OCI-LY3 (cell line): Measurements from ENCODE around the gene PPP6R1.

Source experiments
- EZH2phosphoT487 ChIP-seq: fragments of 200-600 bp; shearing (Covaris generic); IDR thresholded peaks from 2 replicates; pipeline ENCODE4 v1.6.1; 2018; ENCODE audit warnings: antibody characterized with exemption, mixed run types, low read depth
- TF ChIP-seq, protein P1 (sequence below): fragments of 200-600, 300-600 bp; sonication (generic); IDR thresholded peaks from 2 replicates; pipeline ENCODE4 v1.5.1; 2014; ENCODE audit warnings: antibody characterized with exemption, low read length, low read depth

DNA sequence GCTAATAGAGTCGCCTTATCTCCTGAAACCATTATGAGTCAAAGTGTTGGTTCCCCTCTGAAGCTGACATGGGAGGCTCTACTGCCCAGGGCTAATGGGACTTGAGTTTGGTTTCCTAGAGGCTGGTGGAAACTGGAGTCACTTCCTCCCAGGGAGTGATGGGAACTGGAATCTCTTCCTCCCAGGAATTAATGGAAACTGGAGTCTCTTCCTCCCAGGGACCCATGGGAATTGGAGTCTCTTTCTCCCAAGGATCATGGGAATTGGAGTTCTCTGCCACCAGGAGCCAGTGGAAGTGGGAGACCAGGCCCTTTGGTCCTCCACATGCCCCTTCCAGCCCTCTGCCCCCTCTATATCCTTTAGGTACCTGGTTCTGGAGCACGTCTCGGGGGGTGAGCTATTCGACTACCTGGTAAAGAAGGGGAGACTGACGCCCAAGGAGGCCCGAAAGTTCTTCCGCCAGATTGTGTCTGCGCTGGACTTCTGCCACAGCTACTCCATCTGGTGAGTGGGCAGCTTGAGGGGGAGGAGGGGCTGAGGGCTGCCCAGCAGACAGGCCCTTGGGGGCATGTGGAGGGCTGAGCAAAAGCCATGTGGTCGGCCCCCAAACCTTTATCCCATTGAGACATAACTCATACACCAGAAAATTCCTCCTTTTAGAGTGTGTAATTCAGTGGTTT is 30.4 kb upstream of the PPP6R1 start:
- TF ChIP-seq, protein P1, sequence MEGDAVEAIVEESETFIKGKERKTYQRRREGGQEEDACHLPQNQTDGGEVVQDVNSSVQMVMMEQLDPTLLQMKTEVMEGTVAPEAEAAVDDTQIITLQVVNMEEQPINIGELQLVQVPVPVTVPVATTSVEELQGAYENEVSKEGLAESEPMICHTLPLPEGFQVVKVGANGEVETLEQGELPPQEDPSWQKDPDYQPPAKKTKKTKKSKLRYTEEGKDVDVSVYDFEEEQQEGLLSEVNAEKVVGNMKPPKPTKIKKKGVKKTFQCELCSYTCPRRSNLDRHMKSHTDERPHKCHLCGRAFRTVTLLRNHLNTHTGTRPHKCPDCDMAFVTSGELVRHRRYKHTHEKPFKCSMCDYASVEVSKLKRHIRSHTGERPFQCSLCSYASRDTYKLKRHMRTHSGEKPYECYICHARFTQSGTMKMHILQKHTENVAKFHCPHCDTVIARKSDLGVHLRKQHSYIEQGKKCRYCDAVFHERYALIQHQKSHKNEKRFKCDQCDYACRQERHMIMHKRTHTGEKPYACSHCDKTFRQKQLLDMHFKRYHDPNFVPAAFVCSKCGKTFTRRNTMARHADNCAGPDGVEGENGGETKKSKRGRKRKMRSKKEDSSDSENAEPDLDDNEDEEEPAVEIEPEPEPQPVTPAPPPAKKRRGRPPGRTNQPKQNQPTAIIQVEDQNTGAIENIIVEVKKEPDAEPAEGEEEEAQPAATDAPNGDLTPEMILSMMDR: no peak
- no peak for TF ChIP-seq EZH2phosphoT487
